GM21737 (cell line): ENCODE results near the gene FGD6.
"Not testable (repeated sequence)": the region's sequence is repeated elsewhere in the genome, so short reads cannot be mapped to it uniquely, and the experiment has no call there.

Experiments used
- ATAC-seq: cut with Tn5 transposase; IDR thresholded peaks from one replicate; pipeline ENCODE4 v1.9.1; 2021; ENCODE audit warnings: mild to moderate bottlenecking, moderate library complexity; ENCODE audit not compliant: unreplicated experiment

FGD6 gene

DNA sequence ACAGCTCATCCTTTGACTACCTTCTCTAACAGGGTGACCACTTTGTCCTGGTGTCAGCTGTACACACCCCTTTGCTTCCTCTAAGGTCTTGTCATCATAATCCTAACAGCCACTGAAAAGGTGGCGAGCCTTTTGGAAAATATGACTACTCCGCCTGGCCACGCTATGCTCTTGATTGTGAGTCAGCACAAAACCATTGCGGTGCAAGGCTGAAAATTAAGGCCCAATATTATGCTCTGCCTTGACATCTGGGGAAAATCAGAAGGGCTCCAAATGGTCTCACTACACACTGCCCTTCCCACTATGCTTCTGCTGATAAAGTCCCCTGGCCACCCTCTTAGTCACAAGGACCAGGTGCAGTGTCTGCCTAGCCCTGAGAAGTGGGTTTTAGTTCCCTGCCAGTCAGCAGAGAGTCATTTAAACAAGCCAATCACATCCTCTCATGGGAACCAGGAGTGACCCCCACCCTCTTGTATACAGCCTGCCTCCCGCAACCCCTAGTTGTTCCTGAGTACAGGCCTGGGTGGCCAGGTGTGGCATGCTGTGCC lies 34.3 kb downstream of the FGD6 start:
- no peak for ATAC-seq

DNA sequence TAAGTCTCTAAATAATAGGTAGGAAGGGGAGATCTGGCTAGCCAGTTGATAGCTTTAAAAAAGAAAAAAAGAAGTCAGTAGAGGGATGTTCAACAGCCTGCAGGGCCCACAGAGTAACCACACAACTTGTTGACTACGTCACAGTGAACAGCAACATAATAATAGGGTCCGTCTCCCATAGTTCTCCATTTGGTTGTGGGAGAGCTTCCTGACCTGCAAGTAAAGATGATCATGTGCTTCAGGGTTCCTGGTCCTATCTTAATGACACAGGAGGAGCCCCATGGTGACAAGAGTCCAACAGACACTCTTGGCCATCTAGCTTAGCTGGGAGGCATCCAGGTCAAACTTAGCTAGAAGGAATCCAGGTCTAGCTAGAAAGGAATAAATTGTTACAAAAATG lies 36.2 kb downstream of the FGD6 start:
- ATAC-seq = no peak

DNA sequence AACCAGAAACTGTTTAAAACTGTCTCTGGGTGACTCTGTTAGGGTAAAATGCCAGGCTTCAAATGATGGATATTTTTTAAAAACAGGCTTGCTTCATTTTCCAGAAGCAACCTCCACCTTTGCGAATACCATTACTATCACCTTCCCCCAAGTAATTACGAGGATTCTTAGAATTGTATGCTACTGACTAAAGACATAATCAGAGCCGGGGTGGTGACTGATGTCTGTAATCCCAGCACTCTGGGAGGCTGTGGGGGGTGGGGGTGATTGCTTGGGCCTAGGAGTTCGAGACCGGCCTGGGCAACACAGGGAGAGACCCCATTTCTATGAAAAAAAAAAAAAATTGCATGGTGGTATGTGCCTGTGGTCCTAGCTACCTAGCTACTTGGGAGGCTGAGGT lies 38.3 kb downstream of the FGD6 start:
- ATAC-seq = no peak

GRCh38 chr12:95178136-95178535 lies 39.1 kb downstream of the FGD6 start:
- ATAC-seq = no peak

- no peak for ATAC-seq
These were observed 40.0 kb downstream of the FGD6 start for GRCh38 chr12:95177201-95177768.

DNA sequence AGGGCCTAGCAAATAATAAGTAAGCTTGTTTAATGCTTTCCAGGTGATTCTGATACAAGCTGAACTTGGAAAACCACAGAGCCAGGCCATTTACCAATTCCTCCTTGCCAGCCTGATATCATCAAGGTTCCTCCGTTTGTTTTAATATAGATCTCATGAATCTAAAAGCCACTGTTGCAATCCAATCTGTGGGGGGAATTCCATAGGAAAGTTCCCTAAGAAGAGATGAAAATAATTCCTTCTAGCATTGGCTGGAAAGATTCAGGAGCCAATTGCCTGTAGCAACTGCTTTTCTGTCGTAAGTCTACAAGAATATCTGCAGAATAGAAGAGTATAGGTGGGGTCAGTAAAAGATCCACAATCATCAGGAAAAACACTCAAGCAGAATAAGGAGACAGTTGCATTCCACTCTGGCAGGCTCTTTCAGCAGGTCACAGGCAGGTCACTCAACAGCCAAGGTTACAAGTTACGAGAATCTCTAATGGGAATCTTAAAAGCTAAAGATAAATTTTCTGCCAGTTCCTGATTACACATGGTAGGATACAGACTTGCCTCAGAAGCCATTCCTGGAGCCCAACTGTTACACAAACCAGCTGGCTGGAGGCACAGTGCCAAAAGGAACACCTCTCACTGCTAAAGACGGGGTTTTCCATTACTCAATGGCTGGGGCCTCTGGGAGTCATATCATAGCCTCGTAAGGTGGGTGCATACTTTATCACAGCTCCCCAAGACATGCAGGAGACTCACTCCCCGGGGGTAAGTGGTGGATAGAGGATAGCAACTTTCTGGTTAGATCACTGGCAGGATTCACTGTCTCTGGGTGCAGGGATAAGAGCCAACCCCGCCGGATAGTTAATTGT lies 43.6 kb downstream of the FGD6 start:
- ATAC-seq = no peak

DNA sequence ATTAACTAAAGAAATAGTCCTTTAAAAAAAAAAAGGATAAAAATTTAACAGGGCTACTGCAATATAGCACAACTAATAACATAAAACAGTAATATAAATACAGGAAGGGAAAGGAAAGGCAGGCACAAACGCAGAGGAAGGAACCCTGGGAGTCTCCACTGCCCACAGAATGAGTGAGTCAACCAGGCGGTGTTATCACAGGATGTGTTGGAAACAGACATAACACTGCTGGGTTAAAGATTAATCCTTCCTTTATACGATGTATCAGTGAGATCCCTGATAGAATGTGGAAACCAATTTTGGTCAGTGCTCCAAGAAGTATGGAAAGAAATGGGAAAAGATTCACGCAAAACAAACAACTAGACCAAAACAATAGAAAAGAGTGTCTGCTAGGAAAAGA lies 47.9 kb downstream of the FGD6 start:
- ATAC-seq = no peak

DNA sequence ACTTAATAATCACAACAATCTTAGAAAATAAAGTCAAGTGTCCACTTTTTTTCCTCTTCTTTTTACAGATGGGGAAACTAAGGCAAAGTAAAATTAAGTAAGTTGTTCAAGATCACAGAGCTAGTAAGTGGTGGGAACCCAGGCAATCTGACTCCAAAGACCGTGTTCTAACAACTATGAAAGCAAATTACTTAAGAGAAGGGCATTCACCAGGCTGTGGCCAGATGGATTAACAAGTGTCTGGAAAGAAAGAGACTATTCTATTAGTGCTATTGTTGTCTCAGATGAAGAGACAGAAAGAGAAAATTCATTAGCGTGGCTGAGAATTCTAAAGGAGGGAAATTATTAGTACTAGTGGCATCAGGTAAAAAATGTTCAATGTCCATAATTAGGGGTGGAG lies 48.5 kb downstream of the FGD6 start:
- no peak for ATAC-seq

GRCh38 chr12:95164656-95165055 lies 52.6 kb downstream of the FGD6 start:
- no peak for ATAC-seq

DNA sequence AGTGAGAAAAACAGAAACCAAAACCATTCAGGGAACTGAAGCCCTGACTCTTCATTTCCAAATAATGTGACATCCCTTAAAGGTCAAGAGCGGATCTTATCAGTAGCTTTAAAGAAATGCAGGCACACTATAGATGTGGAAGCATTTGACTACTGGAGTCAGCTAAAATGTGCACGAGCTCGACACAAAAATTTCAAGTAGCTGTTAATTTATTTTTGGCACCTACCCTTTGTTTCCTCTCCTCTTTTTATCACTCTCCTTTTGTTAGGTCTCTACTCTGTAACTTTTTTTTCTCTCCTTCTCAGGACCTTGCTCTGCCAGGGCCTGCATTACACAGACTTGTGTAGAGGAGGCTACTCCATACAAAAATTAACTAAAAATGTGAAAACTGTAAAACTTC lies 58.3 kb downstream of the FGD6 start:
- ATAC-seq = no peak

- no peak for ATAC-seq
These were observed 65.4 kb downstream of the FGD6 start for GRCh38 chr12:95151821-95152220.

DNA sequence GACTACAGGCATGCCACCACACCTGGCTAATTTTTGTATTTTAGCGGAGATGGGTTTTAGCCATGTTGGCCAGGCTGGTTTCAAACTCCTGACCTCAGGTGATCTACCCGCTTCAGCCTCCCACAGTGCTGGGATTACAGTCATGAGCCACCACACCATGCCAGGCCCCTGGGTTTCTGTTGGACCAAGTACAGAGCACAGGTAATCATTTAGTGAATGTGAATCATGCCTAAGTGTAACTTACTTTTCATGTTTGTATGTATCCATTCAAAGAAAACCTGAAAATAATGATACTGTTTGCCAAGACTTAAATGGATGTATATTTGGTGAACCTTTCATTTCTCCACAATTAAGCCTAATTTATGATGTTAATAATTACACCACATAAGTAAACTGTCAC lies 65.9 kb downstream of the FGD6 start:
- ATAC-seq = no peak

- no peak for ATAC-seq
These were observed 66.8 kb downstream of the FGD6 start for GRCh38 chr12:95150501-95150900.

DNA sequence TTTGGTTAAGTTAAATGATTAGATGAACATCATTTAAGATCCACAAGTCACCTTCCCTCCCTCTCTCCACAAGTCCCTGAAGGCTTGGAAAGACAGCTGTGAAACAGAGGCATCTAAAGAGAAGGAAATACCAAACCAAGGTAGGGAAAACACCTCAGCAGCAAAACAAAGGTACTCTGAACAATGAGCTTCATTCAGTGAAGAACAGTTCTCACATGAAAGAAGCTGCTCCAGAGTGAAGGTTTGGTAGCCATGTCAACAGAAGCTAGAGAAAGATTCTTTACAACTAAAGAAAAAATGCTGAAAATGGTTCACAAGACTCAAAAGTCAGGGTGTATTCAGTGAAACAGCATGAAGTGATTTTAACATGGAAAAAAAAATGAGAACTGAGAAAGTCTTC lies 69.4 kb downstream of the FGD6 start:
- ATAC-seq = no peak

GRCh38 chr12:95146769-95147168 lies 70.5 kb downstream of the FGD6 start:
- no peak for ATAC-seq

GRCh38 chr12:95143621-95144205 lies 73.6 kb downstream of the FGD6 start:
- ATAC-seq = no peak

DNA sequence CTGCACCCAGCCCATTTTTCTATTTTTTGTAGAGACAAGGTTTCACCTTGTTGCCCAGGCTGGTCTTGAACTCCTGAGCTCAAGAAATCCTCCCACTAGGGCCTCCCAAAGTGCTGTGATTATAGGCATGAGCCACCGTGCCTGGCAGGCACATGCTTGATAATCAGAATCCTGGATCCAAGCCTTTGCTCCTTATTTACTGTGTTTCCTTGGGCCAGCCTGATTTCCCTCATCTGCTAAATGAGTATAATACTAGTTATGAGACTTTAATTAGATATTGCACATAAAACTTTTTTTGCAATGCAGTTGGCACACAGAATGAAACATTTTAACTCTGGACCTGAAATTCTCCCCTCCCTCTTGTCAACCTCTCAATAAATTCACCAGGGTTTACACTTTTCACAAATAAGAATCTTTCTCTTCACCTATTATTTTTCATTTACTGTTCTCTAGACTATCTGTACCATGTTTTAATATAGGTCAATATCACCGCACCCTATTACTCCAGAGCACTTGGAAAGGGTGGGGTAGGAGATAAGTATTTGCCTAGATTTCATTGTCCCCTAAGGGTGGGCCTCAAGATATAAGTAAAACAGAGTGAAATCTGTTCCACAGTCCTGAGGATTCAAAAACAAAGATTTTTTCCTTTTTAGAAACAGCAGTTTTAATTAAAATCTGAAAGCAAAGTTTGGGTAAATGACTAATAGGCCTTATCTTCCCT lies 74.7 kb downstream of the FGD6 start:
- no peak for ATAC-seq

DNA sequence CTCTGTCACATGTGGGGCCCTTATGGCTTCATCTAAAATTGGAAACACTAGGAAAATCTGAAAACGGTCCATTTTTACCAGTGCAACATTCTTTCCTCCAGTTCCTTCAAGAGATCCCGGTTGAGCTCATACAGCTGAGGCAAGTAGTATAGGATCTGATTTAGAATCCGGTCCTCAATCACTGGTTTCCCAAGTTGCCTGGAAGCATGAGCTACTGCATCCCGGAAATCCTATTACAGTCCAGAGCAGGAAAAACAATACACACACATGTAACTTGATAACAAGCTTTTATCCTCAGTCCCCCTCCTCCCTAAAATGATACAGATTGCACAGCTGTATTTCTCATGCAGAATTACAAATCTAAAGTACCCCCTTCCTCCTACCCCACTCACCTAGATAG lies 76.0 kb downstream of the FGD6 start:
- ATAC-seq = no peak

GRCh38 chr12:95138031-95138430 lies 79.2 kb downstream of the FGD6 start:
- ATAC-seq = not testable (repeated sequence)

DNA sequence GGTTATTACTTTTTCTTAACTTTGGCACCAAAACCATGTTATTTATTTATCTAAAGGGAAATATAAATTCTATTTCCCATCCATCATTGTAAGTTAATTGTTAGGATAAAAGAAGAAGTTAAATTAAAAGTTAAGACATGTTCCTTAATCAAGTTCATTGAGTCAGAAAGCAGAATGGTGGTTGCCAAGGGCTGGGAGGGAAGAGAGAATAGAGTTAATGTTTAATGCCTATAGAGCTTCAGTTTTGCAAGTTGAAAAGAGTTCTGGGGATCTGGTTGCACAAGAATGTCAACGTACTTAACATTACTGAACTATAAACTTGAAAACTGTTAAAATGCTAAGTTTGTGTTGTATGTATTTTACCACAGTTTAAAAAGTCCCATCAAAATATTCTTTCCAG lies 80.7 kb downstream of the FGD6 start:
- ATAC-seq = no peak

DNA sequence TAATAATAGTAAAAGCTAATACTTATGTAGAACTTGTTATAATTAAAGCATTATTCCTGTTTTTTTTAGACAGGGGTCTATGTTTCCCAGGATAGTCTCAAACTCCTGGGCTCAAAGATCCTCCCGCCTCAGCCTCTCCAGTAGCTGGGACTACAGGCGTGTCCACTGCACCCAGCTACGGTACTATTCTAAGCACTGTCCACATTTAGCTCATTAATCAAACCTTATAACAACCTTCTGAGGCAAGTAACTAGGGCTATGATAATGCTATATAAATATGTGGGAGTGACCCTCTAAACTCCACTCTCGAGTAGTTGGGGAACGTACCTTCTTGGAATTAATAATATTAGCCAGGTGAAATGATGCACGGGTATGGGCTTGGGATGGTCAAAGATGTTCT lies 83.2 kb downstream of the FGD6 start:
- no peak for ATAC-seq
